Tibial nerve (tissue), 4 donors: ENCODE measurements around the gene CNOT10.

Experiments
- EP300 ChIP-seq, 2 donors: sonication (generic); formaldehyde crosslinking; IDR thresholded peaks; one replicate each; pipeline ENCODE4 v1.6.1; 2017; ENCODE audit warnings: antibody characterized with exemption in 2 of 2, mild to moderate bottlenecking in 1 of 2
- POLR2A ChIP-seq, 2 donors: fragments of 450-650 bp; IDR thresholded peaks; one replicate each; pipeline ENCODE4 v1.6.1; 2017; ENCODE audit warnings: antibody characterized with exemption in 2 of 2, mild to moderate bottlenecking in 2 of 2, moderate library complexity in 2 of 2
- TF ChIP-seq, protein P1 (sequence below), 5 experiments: fragments of 200-600 bp in 3 of 5; fragments of 450-650 bp in 2 of 5; sonication (generic) in 3 of 5; IDR thresholded peaks; one replicate each; pipeline ENCODE4 v1.5.1; 2016 to 2019; ENCODE audit warnings: antibody characterized with exemption in 5 of 5, mild to moderate bottlenecking in 3 of 5, moderate library complexity in 2 of 5

GRCh38 chr3:32759342-32759741, 74.4 kb downstream of the CNOT10 start:
- TF ChIP-seq POLR2A (IDR thresholded peaks at IDR 0.05) (no peak), EP300 (IDR thresholded peaks at IDR 0.05) (no peak)
- TF ChIP-seq, protein P1, sequence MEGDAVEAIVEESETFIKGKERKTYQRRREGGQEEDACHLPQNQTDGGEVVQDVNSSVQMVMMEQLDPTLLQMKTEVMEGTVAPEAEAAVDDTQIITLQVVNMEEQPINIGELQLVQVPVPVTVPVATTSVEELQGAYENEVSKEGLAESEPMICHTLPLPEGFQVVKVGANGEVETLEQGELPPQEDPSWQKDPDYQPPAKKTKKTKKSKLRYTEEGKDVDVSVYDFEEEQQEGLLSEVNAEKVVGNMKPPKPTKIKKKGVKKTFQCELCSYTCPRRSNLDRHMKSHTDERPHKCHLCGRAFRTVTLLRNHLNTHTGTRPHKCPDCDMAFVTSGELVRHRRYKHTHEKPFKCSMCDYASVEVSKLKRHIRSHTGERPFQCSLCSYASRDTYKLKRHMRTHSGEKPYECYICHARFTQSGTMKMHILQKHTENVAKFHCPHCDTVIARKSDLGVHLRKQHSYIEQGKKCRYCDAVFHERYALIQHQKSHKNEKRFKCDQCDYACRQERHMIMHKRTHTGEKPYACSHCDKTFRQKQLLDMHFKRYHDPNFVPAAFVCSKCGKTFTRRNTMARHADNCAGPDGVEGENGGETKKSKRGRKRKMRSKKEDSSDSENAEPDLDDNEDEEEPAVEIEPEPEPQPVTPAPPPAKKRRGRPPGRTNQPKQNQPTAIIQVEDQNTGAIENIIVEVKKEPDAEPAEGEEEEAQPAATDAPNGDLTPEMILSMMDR (IDR thresholded peaks at IDR 0.05), result no peak
